GM19099 (cell line): ENCODE measurements around the gene TSPO.

Experiments used
- POLR2A ChIP-seq: IDR thresholded peaks from 3 replicates; pipeline ENCODE4 v1.6.1; 2011; ENCODE audit warnings: low read depth; ENCODE audit not compliant: insufficient read length; ENCODE audit errors: extremely low read depth

The TSPO gene

GRCh38 chr22:43167001-43167589 lies 15.7 kb downstream of the TSPO start:
- TF ChIP-seq POLR2A: no peak

GRCh38 chr22:43168471-43169309 lies 17.3 kb downstream of the TSPO start:
- no peak for TF ChIP-seq POLR2A

- no peak for TF ChIP-seq POLR2A
Measured at GRCh38 chr22:43169310-43170130, 18.2 kb downstream of the TSPO start.

GRCh38 chr22:43170131-43170480 lies 18.7 kb downstream of the TSPO start:
- no peak for TF ChIP-seq POLR2A

GRCh38 chr22:43171019-43171491 lies 19.7 kb downstream of the TSPO start:
- no peak for TF ChIP-seq POLR2A

- no peak for TF ChIP-seq POLR2A
Measured at GRCh38 chr22:43171607-43172006, 20.2 kb downstream of the TSPO start.

GRCh38 chr22:43172191-43172590 lies 20.8 kb downstream of the TSPO start:
- no peak for TF ChIP-seq POLR2A

GRCh38 chr22:43173566-43173965 lies 22.2 kb downstream of the TSPO start:
- TF ChIP-seq POLR2A: no peak

GRCh38 chr22:43173976-43174720 lies 22.8 kb downstream of the TSPO start:
- no peak for TF ChIP-seq POLR2A

- TF ChIP-seq POLR2A: no peak
Measured at GRCh38 chr22:43174941-43175531, 23.7 kb downstream of the TSPO start.

GRCh38 chr22:43176090-43176489 lies 24.7 kb downstream of the TSPO start:
- TF ChIP-seq POLR2A: no peak

GRCh38 chr22:43177479-43177878 lies 26.1 kb downstream of the TSPO start:
- no peak for TF ChIP-seq POLR2A

- TF ChIP-seq POLR2A: no peak
Measured at GRCh38 chr22:43179146-43179910, 28.0 kb downstream of the TSPO start.

- no peak for TF ChIP-seq POLR2A
Measured at GRCh38 chr22:43179911-43180195, 28.5 kb downstream of the TSPO start.
